ENCODE data around the gene PLXNB3. TPM values are rescaled to one million over a fixed set of nuclear protein-coding genes. Genes with fewer than 3 reads are reported as not detected.

PLXNB3 gene
- total and polyA plus RNA-seq, 2 of the 13 experiments (the other 11 are each of a cell fraction or from before 2014, with no cell fraction given) = 3.0 to 6.9 TPM

DNA sequence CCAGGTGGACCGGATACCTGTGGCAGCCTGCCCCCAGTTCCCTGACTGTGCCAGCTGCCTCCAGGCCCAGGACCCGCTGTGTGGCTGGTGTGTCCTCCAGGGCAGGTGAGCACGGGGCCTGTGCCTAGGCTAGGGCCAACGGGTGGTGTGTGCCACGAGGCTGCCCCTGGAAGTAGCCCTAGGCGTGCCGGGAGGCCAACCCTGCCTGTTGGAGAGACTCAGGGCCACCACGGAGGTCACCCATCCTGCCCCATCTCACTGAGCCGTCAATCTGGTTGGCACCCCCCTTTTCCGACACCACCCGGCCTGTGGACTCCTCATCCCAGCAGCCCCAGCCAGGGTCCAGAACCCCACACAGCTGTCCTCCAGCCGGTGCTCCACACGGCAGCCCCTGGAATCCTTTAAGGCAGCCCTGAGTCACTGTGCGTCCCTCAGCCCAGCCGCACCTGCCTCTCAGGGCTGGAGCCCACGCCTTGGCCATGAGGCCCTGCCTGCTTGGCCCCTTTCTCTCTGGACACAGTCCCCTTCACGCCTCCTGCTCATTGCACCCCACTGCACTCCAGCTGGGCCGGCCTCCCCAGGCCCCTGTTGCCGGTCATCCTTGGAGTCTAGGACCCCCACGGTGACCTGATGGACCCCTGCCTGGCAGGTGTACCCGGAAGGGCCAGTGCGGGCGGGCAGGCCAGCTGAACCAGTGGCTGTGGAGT, 5.3 kb downstream of the PLXNB3 start:
- BruUV-seq (replicated peaks) = no TSS peak

More for the DNA sequence above, 5.3 kb downstream of the PLXNB3 start:
- ChIA-PET CTCF (ENCODE audit: low intra/inter-chr PET ratio, low total read pairs) (no interaction called here), POLR2A (no interaction called here)
- 100% methylated on average over 7 of the region's 23 CpGs for WGBS (ENCODE audit: low lambda C conversion rate)
- peaks cover 23% of the 10 kb centered on the region for H3K4me1 ChIP-seq (ENCODE audit: insufficient read depth, low read length)
- H3K36me3 ChIP-seq (replicated peaks in 1 of 2; ENCODE audit: control insufficient read depth in 1 of 2, insufficient read depth in 2 of 2, low read length in 2 of 2) = no peaks in the 10 kb centered on the region
- FAIRE-seq (no peak), ATAC-seq (no peak), DNase-seq (ENCODE audit: low spot score) (no peak)
- no peak overlapping the region for H3K4me3 ChIP-seq (replicated peaks in 1 of 3; ENCODE audit: insufficient read depth in 1 of 3, low read depth in 2 of 3, low read length in 3 of 3)
- H3K79me2 ChIP-seq (ENCODE audit: insufficient read depth, low read length) = no peaks in the 10 kb centered on the region
- no peak overlapping the region for H2AFZ ChIP-seq (ENCODE audit: low read length)
- H3K4me2 ChIP-seq (ENCODE audit: low read depth, low read length) = no peak overlapping the region
- H3K27ac ChIP-seq (ENCODE audit: extremely low read length, insufficient read depth, low read length) = no peak overlapping the region
- TF ChIP-seq SRSF4 (IDR thresholded peaks at IDR 0.05; ENCODE audit: low read depth, low read length, poor library complexity, severe bottlenecking) (no peak), AGO2 (optimal IDR thresholded peaks at IDR 0.05; ENCODE audit: low read depth, low read length) (peak; percentile 12), SMARCC2 (IDR thresholded peaks at IDR 0.05) (no peak)
- TF ChIP-seq, protein P1, sequence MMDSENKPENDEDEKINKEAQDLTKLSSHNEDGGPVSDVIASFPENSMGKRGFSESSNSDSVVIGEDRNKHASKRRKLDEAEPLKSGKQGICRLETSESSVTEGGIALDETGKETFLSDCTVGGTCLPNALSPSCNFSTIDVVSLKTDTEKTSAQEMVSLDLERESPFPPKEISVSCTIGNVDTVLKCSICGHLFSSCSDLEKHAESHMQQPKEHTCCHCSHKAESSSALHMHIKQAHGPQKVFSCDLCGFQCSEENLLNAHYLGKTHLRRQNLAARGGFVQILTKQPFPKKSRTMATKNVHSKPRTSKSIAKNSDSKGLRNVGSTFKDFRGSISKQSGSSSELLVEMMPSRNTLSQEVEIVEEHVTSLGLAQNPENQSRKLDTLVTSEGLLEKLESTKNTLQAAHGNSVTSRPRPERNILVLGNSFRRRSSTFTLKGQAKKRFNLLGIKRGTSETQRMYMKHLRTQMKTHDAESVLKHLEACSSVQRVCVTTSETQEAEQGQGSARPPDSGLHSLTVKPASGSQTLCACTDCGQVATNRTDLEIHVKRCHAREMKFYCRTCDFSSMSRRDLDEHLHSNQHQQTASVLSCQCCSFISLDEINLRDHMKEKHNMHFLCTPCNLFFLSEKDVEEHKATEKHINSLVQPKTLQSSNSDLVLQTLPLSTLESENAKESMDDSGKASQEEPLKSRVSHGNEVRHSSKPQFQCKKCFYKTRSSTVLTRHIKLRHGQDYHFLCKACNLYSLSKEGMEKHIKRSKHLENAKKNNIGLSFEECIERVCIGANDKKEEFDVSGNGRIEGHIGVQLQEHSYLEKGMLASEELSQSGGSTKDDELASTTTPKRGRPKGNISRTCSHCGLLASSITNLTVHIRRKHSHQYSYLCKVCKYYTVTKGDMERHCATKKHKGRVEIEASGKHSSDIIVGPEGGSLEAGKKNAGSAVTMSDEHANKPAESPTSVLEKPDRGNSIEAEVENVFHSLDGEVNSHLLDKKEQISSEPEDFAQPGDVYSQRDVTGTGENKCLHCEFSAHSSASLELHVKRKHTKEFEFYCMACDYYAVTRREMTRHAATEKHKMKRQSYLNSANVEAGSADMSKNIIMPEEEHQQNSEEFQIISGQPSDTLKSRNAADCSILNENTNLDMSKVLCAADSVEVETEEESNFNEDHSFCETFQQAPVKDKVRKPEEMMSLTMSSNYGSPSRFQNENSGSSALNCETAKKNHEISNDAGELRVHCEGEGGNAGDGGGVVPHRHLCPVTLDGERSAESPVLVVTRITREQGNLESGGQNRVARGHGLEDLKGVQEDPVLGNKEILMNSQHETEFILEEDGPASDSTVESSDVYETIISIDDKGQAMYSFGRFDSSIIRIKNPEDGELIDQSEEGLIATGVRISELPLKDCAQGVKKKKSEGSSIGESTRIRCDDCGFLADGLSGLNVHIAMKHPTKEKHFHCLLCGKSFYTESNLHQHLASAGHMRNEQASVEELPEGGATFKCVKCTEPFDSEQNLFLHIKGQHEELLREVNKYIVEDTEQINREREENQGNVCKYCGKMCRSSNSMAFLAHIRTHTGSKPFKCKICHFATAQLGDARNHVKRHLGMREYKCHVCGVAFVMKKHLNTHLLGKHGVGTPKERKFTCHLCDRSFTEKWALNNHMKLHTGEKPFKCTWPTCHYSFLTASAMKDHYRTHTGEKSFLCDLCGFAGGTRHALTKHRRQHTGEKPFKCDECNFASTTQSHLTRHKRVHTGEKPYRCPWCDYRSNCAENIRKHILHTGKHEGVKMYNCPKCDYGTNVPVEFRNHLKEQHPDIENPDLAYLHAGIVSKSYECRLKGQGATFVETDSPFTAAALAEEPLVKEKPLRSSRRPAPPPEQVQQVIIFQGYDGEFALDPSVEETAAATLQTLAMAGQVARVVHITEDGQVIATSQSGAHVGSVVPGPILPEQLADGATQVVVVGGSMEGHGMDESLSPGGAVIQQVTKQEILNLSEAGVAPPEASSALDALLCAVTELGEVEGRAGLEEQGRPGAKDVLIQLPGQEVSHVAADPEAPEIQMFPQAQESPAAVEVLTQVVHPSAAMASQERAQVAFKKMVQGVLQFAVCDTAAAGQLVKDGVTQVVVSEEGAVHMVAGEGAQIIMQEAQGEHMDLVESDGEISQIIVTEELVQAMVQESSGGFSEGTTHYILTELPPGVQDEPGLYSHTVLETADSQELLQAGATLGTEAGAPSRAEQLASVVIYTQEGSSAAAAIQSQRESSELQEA (CRISPR knock-in tag; IDR thresholded peaks at IDR 0.05; ENCODE audit: not compliant biosample characterization) = no peak
- no peaks in the 10 kb centered on the region for H4K20me1 ChIP-seq (ENCODE audit: insufficient read depth, low read length)
- intact Hi-C loops (cut with micrococcal nuclease; ENCODE audit: unreplicated experiment) = loop anchor here (10.0 kb wide), 1 partner anchor 175 kb away; the partner anchor contains the start of gene RENBP
- H3K27me3 ChIP-seq (ENCODE audit: control insufficient read depth in 1 of 2, insufficient read depth in 2 of 2, low read length in 2 of 2) = no peaks in the 10 kb centered on the region
- in situ Hi-C loops (cut with HindIII; ENCODE audit: extremely low pct_ligation_motif_present, low pct_unique_long_range_greater_than_20kb) = no loop called here
- no peak overlapping the region for H3K9ac ChIP-seq (ENCODE audit: insufficient read depth, low read depth, low read length)
- H3K9me3 ChIP-seq (ENCODE audit: low read length) = no peaks in the 10 kb centered on the region

All from HepG2 (cell line).